Measurements from ENCODE around the gene RCBTB2.

The RCBTB2 gene

DNA sequence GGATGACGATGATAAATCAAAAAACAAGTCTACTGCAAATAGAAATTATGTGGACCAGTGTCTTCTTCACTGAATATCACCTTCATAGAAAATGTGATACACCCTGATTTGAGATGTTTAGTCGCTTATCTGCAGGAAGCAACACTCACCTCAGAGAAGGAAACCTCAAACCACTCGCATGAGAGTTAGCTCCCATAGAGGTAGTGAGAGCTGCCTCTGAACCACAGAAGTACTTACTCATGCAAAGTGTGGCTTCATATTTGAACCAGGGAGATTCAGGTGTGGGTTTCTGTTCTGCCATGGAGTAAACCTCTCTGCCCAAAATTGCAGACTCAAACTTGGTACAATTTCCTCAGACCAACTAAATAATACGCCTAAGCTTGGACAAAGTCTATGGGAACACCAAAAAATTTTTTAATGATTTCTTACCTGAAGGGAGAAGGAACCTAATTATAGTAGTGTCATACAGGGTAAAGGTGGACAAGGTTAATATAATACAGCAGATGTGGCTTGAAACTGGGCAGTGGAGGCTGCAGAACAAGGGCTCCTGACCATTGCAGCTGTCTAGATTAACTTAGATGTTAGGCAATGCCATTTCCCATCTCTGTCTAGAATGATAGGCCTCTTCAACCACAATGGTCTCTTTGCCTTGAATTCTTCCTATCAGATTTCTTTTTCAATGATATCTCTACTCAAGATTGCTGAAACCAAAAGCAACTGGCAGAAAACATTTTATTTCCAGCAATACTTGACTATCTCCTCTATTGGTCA is 29.6 kb upstream of the RCBTB2 start:
- DNase-seq (ENCODE audit: low read depth), result peak; percentile 97
- H3K4me3 ChIP-seq (ENCODE audit: low read depth, low read length), result peak overlapping the region; percentile 16; the same call in 1 of the 2 replicates
- TF ChIP-seq, protein P1, sequence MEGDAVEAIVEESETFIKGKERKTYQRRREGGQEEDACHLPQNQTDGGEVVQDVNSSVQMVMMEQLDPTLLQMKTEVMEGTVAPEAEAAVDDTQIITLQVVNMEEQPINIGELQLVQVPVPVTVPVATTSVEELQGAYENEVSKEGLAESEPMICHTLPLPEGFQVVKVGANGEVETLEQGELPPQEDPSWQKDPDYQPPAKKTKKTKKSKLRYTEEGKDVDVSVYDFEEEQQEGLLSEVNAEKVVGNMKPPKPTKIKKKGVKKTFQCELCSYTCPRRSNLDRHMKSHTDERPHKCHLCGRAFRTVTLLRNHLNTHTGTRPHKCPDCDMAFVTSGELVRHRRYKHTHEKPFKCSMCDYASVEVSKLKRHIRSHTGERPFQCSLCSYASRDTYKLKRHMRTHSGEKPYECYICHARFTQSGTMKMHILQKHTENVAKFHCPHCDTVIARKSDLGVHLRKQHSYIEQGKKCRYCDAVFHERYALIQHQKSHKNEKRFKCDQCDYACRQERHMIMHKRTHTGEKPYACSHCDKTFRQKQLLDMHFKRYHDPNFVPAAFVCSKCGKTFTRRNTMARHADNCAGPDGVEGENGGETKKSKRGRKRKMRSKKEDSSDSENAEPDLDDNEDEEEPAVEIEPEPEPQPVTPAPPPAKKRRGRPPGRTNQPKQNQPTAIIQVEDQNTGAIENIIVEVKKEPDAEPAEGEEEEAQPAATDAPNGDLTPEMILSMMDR (IDR thresholded peaks at IDR 0.05; ENCODE audit: insufficient read depth, low read depth, low read length, missing control alignments), result no peak

DNA sequence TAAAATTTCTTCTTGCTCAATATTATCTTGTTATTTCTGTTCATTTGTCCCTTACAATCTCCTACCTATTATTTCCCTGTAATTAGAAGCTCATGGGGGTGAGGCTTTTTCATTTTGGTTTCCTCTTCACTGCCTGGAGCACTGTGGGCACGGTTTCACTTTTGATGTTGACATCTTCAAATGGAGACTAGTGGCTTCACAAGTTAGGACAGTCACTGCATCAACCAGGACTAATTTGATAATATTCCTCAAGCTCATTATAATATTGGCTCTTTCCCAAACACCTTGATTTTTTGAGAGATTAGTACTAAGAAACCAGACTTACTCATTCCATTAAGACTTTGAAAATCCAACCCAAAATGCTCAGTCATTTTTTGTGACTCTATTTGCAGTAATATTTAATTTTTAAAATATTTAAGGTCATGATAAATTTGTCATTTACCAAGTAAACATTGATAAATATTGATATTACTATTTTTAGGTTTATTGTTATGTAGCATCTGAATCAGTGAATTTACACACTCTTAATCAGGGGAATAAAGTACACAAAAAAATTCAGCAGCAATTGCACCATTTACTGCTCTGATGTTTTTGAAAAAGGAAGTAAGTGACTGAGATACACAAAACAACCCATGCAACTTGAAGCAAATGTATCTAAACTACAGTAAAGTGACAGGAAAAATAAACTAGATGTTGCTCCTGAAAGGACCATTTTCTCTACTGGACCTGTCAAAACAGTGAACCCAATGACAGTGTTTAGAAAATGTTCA is 28.8 kb upstream of the RCBTB2 start:
- TF ChIP-seq, protein P1 (IDR thresholded peaks at IDR 0.05; ENCODE audit: insufficient read depth, low read depth, low read length, missing control alignments), result no peak
- peak; percentile 73 for DNase-seq (ENCODE audit: low read depth)
- peak overlapping the region; percentile 16; the same call in 1 of the 2 replicates for H3K4me3 ChIP-seq (ENCODE audit: low read depth, low read length)

DNA sequence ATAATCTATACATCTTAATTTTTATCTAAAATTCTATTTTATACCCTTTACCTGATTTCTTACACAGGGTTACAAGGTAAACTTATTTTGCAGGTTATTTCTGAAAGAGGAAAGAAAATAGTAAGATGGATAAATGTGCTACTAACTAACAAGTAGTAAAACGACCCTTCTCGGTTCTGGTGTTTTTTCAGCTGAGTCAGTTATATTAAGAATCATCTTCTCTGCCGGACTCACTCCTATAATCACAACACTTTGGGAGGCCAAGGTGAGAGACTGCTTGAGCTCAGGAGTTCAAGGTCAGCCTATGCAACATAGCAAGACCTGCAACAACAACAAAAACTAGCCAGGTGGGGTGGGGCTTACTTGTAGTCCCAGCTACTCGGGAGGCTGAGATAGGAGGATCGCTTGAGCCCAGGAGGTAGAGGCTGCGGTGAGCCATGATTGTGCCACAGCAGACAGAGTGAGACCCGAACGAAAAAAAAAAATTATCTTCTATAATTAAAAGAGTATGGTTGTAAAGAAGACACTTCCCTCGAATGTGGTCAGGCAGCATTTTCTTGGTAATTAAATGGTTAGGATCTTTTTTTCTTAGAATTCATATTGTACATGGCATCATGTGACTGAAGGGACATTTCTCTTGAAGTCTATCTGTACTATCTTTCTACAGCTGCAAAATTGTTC is 27.9 kb upstream of the RCBTB2 start:
- DNase-seq (ENCODE audit: low read depth), result no peak
- TF ChIP-seq, protein P1 (IDR thresholded peaks at IDR 0.05; ENCODE audit: insufficient read depth, low read depth, low read length, missing control alignments), result no peak
- no peak overlapping the region for H3K4me3 ChIP-seq (ENCODE audit: low read depth, low read length)

DNA sequence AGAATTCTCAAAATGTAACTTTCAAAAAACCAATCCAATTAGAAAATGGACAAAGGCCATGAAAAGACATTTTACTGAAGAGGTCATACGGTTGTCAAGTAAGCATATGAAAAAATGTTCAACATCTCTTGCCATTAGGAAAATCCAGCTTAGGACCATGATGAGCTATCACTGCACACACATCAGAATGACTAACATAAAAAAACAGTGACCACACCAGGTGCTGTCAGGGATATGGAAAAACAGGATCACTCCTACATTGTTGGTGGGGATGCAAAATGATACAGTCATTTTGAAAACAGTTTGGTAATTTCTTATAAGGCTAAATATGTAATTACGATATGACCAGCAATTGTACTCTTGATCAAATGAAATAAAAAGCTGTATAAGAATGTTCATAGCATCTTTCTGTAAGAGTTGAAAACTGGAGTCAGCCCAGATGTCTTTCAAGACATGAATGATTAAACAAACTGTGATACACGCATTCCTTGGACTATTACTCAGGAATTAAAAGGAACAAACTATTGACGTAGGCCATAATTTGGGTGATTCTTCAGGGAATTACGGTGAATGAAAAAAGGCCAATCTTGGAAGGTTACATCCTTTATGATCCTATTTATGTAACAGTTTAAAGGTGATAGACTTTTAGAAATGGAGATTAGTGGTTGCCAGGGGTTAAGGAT is 26.9 kb upstream of the RCBTB2 start:
- no peak for DNase-seq (ENCODE audit: low read depth)
- H3K4me3 ChIP-seq (ENCODE audit: low read depth, low read length), result no peak overlapping the region
- TF ChIP-seq, protein P1 (IDR thresholded peaks at IDR 0.05; ENCODE audit: insufficient read depth, low read depth, low read length, missing control alignments), result no peak

DNA sequence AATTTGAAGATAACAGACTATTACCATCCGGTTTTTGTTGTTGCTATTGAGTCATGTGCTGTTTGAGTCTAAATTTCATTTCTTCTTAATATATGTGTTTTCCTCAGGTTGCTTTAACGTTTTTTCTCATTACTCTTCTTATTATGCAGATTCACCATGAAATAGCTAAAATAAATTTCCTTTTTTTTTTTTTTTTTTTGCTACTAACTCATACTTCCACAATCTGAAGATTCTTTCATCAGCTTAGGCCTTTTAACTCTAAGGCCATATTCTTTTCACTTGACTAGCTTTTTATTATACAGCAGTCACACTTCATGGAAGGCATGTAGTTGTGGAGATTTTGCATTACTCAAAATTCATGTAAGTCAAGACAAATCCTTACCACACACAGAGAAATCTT is 23.9 kb upstream of the RCBTB2 start:
- TF ChIP-seq, protein P1 (IDR thresholded peaks at IDR 0.05; ENCODE audit: insufficient read depth, low read depth, low read length, missing control alignments), result no peak
- no peak for DNase-seq (ENCODE audit: low read depth)
- H3K4me3 ChIP-seq (ENCODE audit: low read depth, low read length), result no peak overlapping the region

DNA sequence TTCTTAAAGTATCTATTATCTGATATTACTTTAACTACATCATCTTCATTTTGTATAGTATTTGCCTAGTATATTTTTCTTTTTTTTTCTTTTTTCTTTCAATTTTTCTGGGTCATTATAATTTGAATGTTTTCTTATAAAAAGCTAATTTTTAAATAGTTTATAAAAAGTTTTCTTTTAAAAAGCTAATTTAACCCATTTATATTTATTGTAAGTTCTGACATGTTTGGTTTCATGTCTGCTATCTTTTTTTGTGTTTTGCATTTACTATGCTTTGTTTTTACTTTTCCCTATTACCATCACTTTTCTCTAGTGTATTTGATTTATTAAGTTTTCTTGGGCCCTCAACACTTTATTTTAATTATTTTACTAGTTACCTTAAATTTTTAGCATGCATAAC is 22.6 kb upstream of the RCBTB2 start:
- H3K4me3 ChIP-seq (ENCODE audit: low read depth, low read length), result no peak overlapping the region
- TF ChIP-seq, protein P1 (IDR thresholded peaks at IDR 0.05; ENCODE audit: insufficient read depth, low read depth, low read length, missing control alignments), result no peak
- no peak for DNase-seq (ENCODE audit: low read depth)
